ENCODE data around the gene NCOA7. TPM values are rescaled to one million over a fixed set of nuclear protein-coding genes. Genes with fewer than 3 reads are reported as not detected.
A peak's percentile ranks its signal among the peaks of the same experiment; 100 is the strongest.
"Not testable (repeated sequence)": the region's sequence is repeated elsewhere in the genome, so short reads cannot be mapped to it uniquely, and the experiment has no call there.

Gene NCOA7
- total RNA-seq, 2 experiments from 2014 or later: 73.7 to 76.4 TPM

DNA sequence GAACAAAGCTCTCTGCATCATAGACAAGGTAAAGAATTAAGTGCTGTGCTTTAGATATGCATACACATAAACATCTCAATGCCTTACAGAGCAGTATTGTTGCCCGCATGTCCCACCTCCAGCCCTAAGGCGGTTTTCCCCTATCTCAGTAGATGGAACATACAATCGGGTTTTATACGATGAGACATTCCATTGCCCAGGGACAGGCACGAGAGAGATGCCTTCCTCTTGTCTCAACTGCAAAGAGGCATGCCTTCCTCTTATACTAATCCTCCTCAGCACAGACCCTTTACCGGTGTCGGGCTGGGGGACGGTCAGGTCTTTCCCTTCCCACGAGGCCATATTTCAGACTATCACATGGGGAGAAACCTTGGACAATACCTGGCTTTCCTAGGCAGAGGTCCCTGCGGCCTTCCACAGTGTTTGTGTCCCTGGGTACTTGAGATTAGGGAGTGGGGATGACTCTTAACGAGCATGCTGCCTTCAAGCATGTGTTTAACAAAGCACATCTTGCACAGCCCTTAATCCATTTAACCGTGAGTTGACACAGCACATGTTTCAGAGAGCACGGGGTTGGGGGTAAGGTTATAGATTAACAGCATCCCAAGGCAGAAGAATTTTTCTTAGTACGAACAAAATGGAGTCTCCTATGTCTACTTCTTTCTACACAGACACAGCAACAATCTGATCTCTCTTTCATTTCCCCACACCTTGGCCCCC is 14.5 kb upstream of the NCOA7 start:
- H3K27me3 Mint-ChIP-seq, H3K9me3 Mint-ChIP-seq, H3K36me3 Mint-ChIP-seq, H3K4me1 Mint-ChIP-seq, H3K4me3 Mint-ChIP-seq, H3K27ac Mint-ChIP-seq, DNase-seq: not testable (repeated sequence)

DNA sequence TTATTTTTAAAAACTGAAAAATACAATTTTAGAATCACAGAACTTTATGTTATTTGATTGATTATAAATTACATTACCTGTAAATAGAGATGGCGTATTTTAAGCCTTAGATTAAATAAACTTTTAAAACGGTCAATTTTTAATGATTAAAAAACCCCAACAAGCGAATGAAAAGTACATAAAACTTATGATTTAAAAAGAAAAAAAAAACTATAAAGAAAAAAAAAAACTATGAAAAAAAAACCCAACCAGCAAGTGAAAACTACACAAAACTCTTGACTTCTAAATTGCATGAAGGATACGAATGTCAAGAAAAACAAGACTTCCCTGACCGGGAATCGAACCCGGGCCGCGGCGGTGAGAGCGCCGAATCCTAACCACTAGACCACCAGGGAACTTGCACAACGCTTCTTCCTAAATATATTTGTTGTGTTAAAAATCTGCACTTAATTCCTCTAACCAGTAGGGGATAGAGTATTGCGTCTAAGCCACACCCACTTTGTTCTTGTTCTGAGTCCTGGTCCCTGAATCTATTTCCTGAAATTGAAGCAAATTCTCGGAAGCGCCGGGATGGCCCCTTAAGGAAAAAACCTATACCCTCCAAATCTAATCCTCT is 10.7 kb upstream of the NCOA7 start:
- peak; percentile 73 for DNase-seq
- no peaks in the 10 kb centered on the region for H3K9me3 Mint-ChIP-seq
- H3K36me3 Mint-ChIP-seq: peaks cover 7% of the 10 kb centered on the region
- peaks cover 12% of the 10 kb centered on the region for H3K4me1 Mint-ChIP-seq
- H3K4me3 Mint-ChIP-seq: no peak overlapping the region
- H3K27me3 Mint-ChIP-seq: no peaks in the 10 kb centered on the region
- H3K27ac Mint-ChIP-seq: no peak overlapping the region

DNA sequence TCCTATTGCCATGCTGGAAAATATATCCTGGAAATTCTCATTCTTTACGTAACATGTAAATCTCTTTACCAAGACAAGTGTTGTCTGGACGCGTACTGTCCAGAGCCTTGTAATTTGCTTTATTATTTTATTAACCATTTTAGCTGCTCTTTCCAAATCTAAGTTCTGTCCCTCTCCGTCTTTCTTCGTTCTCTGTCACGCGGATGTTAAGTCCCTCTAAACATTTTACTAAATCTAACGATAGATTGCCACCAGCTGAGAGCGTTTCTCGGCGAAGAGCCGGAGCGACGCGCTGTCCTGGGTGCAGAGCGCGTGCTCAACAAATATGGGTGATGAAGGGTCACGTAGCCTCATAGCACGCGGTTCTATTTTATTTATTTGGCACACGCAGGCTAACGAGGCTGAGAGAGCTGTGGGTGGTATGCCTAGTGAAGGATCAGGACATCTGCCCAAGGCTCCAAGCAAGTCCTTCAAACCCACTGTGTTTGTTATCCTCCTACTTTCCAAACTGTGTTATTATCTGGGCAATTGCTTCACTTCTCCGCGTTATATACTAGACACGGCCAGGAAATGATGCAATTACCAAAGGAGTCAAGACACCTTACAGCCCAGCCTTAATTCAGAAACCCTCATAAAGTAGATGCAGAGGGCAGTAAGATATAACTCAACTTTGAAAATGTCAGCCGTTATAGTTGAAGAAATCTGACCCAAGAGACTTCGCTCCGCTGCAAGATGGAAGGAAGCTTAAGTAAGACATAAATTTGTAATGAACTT is 10.0 kb upstream of the NCOA7 start:
- Mint-ChIP-seq H3K4me3 (no peak overlapping the region), H3K36me3 (peaks cover 9% of the 10 kb centered on the region), H3K27ac (no peak overlapping the region), H3K9me3 (no peaks in the 10 kb centered on the region), H3K4me1 (peaks cover 12% of the 10 kb centered on the region), H3K27me3 (no peaks in the 10 kb centered on the region)
- peak; percentile 60 for DNase-seq

DNA sequence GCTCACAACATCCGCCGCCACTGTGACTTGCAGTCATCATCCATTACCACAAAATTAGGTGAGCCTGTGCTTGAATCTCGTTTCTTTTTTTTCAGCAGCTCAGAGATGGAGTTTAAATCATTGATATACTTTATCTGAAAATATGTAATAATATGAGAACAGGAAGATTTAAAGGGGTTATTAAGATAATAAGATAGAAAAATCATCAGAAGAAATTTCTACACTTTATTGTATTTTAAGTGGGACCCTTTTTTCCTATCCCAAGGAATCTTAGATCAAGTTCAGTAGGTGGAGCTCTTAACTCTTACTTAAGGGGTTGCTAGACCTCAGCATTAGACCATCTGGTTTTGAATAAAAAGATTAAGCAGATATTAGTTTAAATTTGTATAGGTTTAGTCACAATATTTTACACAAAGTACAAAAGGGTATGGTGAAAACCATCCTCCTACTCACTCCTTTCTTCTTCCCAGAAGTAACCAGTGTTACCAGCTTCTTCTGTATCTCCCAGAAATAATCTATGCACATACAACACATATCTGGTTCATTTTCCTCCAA is 9.4 kb upstream of the NCOA7 start:
- Mint-ChIP-seq H3K4me3 (no peak overlapping the region), H3K36me3 (peaks cover 14% of the 10 kb centered on the region), H3K9me3 (no peaks in the 10 kb centered on the region), H3K27me3 (no peaks in the 10 kb centered on the region), H3K4me1 (peaks cover 12% of the 10 kb centered on the region), H3K27ac (no peak overlapping the region)
- DNase-seq: peak; percentile 55

DNA sequence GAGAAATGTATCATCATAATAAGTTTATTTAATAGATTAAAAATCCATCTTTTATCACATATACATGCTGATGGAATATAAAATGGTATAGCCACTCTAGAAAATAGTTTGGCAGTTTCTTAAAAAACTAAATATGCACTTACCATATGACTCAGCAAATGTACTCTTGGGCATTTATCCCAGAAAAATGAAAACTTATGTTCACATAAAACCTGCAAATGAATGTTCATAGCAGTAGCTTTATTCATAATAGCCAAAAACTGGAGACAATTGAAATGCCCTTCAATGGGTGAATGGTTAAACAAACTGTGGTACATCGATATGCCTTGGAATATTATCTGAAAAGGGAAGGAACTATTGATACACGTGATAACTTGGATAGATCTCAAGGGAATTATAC is 6.4 kb upstream of the NCOA7 start:
- no peak for DNase-seq
- Mint-ChIP-seq H3K4me1 (peaks cover 18% of the 10 kb centered on the region), H3K36me3 (peaks cover 19% of the 10 kb centered on the region), H3K4me3 (no peak overlapping the region), H3K9me3 (no peaks in the 10 kb centered on the region), H3K27ac (no peak overlapping the region), H3K27me3 (no peaks in the 10 kb centered on the region)

DNA sequence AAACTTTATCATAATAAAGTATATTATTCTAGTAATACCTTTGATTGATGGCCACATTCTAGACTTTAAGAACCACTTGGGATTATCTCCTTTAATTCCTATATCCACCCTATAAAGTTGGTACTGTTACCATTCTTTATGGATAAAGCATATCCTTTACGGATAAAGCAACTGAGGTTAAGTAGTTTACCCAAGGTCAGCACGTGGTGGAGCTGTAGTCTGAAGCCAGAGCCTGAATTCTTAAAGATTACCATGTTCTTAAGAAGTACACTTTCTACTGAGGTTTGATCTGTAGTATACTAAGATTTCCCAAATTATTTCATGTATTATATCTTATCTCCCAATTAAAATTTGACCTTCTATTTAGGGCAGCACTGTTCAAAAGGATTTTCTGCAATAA is 3.0 kb upstream of the NCOA7 start:
- Mint-ChIP-seq H3K4me1 (peaks cover 32% of the 10 kb centered on the region), H3K9me3 (no peaks in the 10 kb centered on the region), H3K27ac (no peak overlapping the region), H3K27me3 (no peaks in the 10 kb centered on the region), H3K4me3 (no peak overlapping the region), H3K36me3 (peaks cover 15% of the 10 kb centered on the region)
- DNase-seq: no peak

DNA sequence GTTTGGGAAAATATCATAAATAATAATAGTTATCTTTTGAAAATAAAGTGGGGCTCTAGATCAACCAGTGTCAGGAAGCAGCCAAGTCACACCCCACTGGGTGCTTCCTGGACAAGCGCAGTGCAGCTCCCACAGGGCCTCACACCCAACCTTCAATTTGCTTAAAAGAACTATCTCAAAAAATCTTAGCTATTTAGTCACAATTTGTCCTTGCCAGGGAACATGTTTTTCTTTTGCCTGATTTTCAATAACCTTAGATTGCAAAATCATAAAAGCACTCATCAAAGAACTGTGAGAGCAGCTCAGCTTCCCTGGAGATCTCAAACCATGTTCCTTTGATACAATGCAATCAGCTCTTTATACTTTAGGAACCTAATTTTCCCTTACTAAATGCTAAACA is 1.6 kb upstream of the NCOA7 start:
- Mint-ChIP-seq H3K27me3 (no peaks in the 10 kb centered on the region), H3K4me3 (peak overlapping the region; percentile 83), H3K36me3 (peaks cover 19% of the 10 kb centered on the region), H3K4me1 (peaks cover 40% of the 10 kb centered on the region), H3K9me3 (no peaks in the 10 kb centered on the region), H3K27ac (peak overlapping the region; percentile 97)
- DNase-seq: no peak

DNA sequence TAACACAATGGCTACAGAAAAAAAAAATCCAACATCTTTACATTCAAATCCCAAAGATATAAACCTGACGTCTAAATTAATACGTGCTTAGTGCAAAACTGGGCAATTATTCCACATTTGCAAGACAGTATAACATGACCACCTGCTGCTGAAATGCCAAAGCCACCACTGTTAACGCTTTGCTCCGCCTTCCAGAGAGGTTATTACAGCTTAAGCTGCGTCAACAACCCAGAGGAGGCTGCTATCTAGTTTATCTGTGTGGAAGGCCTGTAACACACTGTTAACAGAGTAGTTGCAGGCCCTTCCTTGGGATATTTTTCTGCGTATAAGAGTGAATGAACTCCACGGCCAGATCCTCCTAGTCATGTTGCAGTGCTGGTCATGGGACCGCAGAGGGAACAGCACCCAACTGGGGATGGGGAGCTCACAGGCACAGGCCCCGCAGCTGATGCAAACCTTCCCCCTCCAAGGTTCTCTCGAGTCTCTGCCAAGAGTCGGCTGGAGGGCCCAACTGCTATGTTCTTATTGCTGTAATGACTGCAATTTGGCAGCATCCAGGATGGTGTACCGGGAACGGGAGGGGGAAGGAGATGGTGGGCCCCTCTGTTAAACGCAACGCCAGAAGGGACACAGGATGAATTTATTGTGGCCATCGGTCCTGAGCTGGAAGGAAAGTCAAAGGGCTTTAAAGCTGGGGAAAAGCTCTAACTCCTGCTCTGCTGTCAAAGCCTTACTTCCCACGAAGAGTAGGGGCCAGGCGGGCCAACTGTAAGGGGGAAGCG is 993 bp upstream of the NCOA7 start:
- Mint-ChIP-seq H3K27ac (peak overlapping the region; percentile 97), H3K9me3 (no peaks in the 10 kb centered on the region), H3K36me3 (peaks cover 19% of the 10 kb centered on the region), H3K27me3 (no peaks in the 10 kb centered on the region), H3K4me1 (peaks cover 42% of the 10 kb centered on the region), H3K4me3 (peak overlapping the region; percentile 83)
- DNase-seq: peak; percentile 44

DNA sequence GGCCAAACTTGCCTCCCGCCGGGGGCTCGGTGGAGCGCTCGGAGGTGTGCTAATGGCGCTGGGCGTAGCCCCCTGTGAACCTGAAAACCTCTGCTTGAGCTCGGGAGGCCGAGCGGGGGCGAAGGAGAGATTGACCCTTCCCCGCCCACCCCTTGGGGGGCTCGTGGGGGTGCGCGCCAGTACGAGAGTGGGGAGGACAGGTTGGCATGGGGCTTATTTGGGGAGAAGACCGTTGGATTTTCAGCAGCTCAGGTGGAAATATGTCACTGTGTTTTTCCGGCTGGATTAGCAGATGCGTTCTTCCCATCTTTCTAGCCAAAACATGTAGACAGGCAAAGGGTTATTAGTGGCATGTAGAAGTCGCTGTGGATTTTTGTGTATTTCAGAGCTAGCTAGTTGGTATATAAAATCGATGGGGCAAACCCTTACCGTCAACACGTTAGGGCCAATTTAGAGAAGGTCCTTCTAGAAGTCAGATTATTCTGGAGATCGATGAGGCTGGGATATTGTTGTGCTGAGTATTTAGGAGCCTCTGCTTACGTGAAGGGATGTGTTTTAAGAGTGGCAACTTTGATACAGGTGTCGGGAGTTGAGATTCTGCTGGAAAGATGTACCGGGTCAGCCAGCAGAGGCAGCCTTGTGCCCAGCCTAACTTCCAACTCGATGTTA is 525 bp downstream of the NCOA7 start:
- Mint-ChIP-seq H3K4me1 (peaks cover 51% of the 10 kb centered on the region), H3K36me3 (peaks cover 14% of the 10 kb centered on the region), H3K9me3 (no peaks in the 10 kb centered on the region), H3K27me3 (no peaks in the 10 kb centered on the region), H3K4me3 (peak overlapping the region; percentile 83), H3K27ac (peak overlapping the region; percentile 76)
- peak; percentile 34 for DNase-seq

DNA sequence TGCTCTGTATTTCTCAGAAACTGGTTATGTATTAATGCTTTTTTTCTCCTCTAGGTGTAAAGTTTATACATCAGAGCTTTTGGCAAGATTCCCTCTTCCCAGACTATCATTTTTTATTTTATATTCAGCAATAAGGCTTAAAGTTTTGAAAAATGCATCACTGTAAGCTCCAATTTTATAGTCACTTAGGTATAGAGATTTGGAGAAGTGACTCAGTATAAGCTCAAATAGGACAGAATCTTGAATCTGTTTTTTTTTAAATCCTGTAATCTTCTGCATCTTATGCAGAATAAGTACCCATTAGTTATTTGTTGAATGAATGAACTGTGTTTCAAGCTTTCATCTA is 1.0 kb downstream of the NCOA7 start:
- peaks cover 12% of the 10 kb centered on the region for H3K36me3 Mint-ChIP-seq
- peaks cover 51% of the 10 kb centered on the region for H3K4me1 Mint-ChIP-seq
- H3K27ac Mint-ChIP-seq: peak overlapping the region; percentile 76
- peak overlapping the region; percentile 83 for H3K4me3 Mint-ChIP-seq
- H3K27me3 Mint-ChIP-seq: no peaks in the 10 kb centered on the region
- no peak for DNase-seq
- H3K9me3 Mint-ChIP-seq: no peaks in the 10 kb centered on the region

DNA sequence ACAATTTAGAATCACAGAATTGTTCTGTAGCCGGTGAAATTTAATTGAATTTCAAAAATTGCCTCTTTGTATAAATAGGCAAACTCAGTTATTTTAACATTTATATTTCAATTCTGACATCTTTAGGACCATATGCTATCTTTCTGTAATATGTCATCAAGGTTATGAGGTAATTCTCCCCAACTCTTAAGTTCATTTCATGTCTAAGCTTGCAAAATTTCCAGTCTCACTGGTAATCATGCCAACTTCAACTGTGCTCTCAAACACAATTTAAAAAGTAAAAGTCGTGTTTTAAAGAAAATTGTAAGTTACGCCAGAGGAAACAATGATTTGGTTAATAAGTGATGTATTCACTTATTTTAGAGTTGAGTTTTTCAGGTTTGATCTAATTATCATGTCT is 1.4 kb downstream of the NCOA7 start:
- Mint-ChIP-seq H3K27me3 (no peaks in the 10 kb centered on the region), H3K36me3 (peaks cover 13% of the 10 kb centered on the region), H3K4me3 (peak overlapping the region; percentile 83), H3K4me1 (peaks cover 51% of the 10 kb centered on the region), H3K9me3 (no peaks in the 10 kb centered on the region), H3K27ac (peak overlapping the region; percentile 77)
- no peak for DNase-seq

DNA sequence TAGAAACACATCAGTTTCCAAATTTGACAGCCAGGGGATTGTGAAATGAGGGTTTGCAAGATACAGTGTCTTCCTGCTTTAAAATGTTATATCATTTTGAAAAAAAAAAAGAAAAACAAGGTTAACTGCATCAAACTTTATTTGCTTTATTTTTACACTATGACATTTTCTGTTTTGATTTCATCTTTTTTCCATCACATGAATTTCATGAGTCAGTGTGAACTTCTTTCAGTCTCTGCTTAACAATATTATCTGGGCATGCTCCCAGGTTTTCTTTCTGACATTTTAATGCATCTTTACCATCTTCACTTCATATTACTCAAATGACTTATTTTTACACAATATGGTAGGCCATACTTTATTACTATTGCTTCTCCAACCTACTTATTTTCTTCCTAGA is 1.9 kb downstream of the NCOA7 start:
- H3K9me3 Mint-ChIP-seq: no peaks in the 10 kb centered on the region
- H3K36me3 Mint-ChIP-seq: peaks cover 17% of the 10 kb centered on the region
- H3K4me3 Mint-ChIP-seq: peak overlapping the region; percentile 68
- no peaks in the 10 kb centered on the region for H3K27me3 Mint-ChIP-seq
- peaks cover 56% of the 10 kb centered on the region for H3K4me1 Mint-ChIP-seq
- H3K27ac Mint-ChIP-seq: peak overlapping the region; percentile 77
- no peak for DNase-seq

DNA sequence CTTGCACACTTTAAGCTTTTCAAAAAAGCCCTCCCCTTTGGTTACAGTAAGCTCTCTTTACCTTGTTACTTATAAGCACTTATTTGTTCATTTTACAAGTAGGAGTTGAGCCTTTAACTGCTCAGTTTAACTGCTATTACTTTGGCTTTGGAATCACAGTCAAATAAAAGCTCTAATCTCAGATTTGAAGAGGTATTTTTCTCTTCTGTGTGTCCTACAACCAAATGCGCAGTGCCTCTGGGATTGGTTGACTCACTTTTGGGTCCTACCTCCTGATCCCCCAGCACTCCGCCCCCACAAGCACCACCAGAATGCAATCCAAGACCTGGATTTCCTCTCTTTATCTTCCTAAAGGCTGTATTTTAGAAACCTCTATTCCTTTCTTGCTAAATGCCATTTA is 2.5 kb downstream of the NCOA7 start:
- Mint-ChIP-seq H3K9me3 (no peaks in the 10 kb centered on the region), H3K27ac (peak overlapping the region; percentile 64), H3K27me3 (no peaks in the 10 kb centered on the region), H3K4me3 (peak overlapping the region; percentile 46), H3K36me3 (peaks cover 18% of the 10 kb centered on the region), H3K4me1 (peaks cover 57% of the 10 kb centered on the region)
- DNase-seq: no peak

DNA sequence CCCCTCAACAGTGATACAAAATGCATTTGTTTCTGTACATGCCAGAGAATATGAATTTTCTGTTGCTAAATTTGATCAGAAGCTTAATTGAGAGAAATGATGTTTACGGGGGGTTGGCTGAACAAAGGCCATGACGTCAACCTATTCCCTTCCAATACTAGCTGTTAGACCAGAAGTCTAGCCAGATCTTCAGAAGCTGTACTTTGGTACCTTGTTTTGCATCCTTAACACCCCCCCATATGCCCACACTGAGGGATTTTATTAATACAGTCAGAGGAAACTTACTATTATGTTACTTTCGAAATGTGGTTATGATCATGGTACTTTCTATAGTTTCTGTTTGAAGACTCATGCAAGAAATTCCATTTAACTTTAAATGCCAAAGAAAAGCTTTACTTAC is 3.1 kb downstream of the NCOA7 start:
- Mint-ChIP-seq H3K36me3 (peaks cover 20% of the 10 kb centered on the region), H3K4me1 (peaks cover 57% of the 10 kb centered on the region), H3K4me3 (peak overlapping the region; percentile 46), H3K9me3 (no peaks in the 10 kb centered on the region), H3K27ac (peak overlapping the region; percentile 64), H3K27me3 (no peaks in the 10 kb centered on the region)
- no peak for DNase-seq
